Epithelial cell of proximal tubule (primary cell): ENCODE results near the gene RAB15. TPM values are rescaled to one million over a fixed set of nuclear protein-coding genes. Genes with fewer than 3 reads are reported as not detected.

Source experiments
- DNase-seq: peaks from one replicate; pipeline ENCODE4 v3.0.0-alpha.2; 2011; ENCODE audit warnings: low read depth
- H3K4me3 ChIP-seq: 2 replicates; pipeline ENCODE4 v1.5.1; 2011; ENCODE audit warnings: low read depth, mild to moderate bottlenecking, low read length
- CTCF ChIP-seq: conservative IDR thresholded peaks from 2 replicates; pipeline ENCODE4 v1.5.1; 2012; ENCODE audit warnings: low read depth, mild to moderate bottlenecking, low read length
- total RNA-seq: library from RNA; depleted of rRNA; stranded (reverse); fragments of >200 nt; gene quantifications from 2 replicates; pipeline ENCODE4 v1.2.3, GENCODE V29; 2015

The RAB15 gene
- total RNA-seq: 12.9 and 21.2 TPM in 2 replicates

- TF ChIP-seq CTCF: no peak
- peak within 1 kb of the TSS; percentile 56 for H3K4me3 ChIP-seq
- DNase-seq: no peak
Observed at GRCh38 chr14:64971943-64972791, at the start of gene RAB15. RAB15 (minus strand) TSS chr14:64972336; CDS start chr14:64972076, 260 bp downstream.

- peak; percentile 71 for TF ChIP-seq CTCF
- peak; percentile 35 for DNase-seq
- no peak overlapping the region for H3K4me3 ChIP-seq
Observed at GRCh38 chr14:65019944-65020566, 47.9 kb upstream of the RAB15 start.

GRCh38 chr14:65016471-65016870, 44.3 kb upstream of the RAB15 start:
- no peak overlapping the region for H3K4me3 ChIP-seq
- TF ChIP-seq CTCF: no peak
- DNase-seq: no peak

GRCh38 chr14:65015391-65015790, 43.3 kb upstream of the RAB15 start:
- no peak overlapping the region for H3K4me3 ChIP-seq
- no peak for TF ChIP-seq CTCF
- no peak for DNase-seq

GRCh38 chr14:65012353-65012752, 40.2 kb upstream of the RAB15 start:
- TF ChIP-seq CTCF: no peak
- no peak for DNase-seq
- H3K4me3 ChIP-seq: no peak overlapping the region

GRCh38 chr14:65011538-65011937, 39.4 kb upstream of the RAB15 start:
- DNase-seq: no peak
- no peak for TF ChIP-seq CTCF
- H3K4me3 ChIP-seq: no peak overlapping the region
